KG1 (cell line): Measurements from ENCODE around the gene MSGN1.

Experiments
- DNase-seq: peaks from one replicate; lab custom pipeline; 2025; lab: John Stamatoyannopoulos, UW

The MSGN1 gene, protein sequence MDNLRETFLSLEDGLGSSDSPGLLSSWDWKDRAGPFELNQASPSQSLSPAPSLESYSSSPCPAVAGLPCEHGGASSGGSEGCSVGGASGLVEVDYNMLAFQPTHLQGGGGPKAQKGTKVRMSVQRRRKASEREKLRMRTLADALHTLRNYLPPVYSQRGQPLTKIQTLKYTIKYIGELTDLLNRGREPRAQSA

DNA sequence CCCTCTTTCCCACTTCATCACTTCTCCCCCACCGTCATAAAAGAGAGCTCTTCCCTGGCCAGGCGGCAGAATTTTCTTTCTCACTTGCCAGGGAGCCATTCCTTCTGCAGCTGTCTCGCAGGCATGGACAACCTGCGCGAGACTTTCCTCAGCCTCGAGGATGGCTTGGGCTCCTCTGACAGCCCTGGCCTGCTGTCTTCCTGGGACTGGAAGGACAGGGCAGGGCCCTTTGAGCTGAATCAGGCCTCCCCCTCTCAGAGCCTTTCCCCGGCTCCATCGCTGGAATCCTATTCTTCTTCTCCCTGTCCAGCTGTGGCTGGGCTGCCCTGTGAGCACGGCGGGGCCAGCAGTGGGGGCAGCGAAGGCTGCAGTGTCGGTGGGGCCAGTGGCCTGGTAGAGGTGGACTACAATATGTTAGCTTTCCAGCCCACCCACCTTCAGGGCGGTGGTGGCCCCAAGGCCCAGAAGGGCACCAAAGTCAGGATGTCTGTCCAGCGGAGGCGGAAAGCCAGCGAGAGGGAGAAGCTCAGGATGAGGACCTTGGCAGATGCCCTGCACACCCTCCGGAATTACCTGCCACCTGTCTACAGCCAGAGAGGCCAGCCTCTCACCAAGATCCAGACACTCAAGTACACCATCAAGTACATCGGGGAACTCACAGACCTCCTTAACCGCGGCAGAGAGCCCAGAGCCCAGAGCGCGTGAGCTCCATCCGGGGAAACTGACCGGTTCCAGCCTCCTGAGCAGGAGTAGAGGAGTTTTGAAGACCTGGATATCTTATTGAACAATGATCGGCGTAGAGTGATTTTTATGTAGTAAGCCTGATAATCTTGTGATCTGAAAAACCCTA lies at the start of gene MSGN1:
Gene MSGN1 (plus strand): TSS at position 65 of the 850 bp plus-strand sequence. CDS start 59 bp downstream, at position 124.
- DNase-seq = no peak

DNA sequence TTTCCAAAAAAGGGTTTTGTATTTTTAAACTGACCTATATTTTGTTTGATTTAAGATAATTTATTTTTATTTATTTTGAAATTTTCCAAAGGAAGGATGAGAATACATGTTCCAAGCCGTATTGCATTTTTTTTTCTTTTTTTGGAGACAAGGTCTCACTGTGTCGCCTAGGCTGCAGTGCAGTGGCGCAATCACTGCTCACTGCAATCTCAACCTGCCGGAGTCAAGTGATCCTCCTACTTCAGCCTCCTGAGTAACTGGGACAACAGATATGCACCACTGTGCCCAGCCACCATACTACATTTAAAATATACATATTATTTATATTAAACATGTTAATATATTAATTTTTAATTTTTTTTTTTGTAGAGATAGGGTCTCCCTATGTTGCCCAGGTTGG lies 47.4 kb upstream of the MSGN1 start:
- no peak for DNase-seq

DNA sequence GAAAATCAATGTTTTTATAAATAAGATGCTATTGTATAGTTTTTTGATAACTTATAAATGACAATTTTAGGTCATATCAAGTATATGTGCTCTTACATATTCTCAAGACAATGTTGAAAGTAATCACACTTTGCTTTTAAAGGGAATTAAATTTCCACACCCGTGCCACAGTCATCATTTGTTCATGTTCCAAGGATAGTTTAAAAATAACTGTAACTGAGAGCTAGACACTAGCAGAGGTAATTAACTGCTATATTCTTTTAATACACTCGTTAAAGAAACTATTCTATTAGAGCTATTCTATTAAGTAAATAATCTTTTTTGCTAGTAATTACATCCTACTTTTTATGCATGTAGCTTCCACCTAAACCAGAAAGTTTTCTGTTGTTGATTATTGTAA lies 44.3 kb upstream of the MSGN1 start:
- no peak for DNase-seq

DNA sequence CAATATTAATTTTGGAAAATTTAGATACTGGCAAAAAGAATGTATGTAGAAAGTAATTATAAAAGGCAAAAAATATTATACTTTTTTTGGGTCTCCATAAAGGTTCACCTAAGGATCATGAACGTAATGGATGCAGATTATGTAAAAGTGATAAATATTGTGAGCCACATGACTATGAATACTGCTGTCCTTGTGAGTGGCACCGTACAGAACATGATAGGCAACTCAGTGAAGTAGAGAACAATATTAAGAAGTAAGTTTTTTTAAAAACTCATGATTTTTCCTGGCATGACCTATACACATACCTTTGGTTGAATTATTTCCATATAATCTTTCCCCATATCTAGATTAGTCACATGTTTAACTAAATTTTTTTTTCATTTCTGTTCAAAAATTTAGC lies 43.7 kb upstream of the MSGN1 start:
- no peak for DNase-seq

DNA sequence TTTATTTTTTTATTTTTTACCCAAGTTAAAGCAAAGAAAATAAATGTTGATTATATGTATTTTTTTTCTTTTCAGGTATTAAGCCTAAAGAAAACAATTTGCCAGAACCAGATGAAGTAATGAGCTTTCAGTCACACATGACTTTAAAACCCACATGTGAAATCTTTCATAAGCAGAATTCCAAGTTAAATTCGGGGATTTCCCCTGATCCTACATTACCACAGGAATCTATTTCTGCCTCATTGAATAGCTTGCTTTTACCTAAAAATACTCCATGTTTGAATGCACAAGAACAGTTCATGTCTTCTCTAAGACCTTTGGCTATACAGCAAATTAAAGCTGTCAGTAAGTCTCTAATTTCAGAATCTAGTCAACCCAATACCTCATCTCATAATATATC lies 35.7 kb upstream of the MSGN1 start:
- no peak for DNase-seq

DNA sequence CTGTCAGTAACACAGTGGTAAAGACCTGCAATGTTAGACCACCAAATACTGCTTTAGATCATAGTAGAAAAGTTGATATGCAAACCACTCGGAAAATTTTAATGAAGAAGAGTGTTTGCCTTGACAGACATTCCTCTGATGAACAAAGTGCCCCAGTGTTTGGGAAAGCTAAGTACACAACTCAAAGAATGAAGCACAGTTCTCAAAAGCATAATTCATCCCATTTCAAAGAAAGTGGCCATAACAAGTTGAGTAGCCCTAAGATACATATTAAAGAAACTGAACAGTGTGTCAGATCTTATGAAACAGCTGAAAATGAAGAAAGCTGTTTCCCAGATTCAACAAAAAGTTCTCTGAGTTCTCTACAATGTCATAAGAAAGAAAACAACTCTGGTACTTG lies 34.8 kb upstream of the MSGN1 start:
- DNase-seq = no peak

DNA sequence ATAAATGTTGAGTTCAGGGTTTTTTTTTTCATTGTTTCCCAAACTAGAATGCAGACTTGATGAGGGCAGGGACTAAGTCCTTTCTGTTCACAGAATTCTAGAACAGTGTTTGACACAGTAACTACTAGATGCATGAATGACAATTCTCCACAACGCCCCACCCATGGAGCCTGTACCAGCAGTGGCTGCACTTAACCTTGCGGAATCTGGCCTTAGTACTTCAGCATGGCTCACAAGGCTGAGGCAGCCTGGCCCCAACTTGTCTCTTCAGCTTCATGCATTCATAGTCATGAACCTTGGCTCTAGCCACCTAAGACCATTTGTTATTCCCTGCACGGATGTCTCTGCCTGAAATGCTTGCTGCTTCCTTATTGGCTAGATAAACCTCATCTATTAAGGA lies 29.5 kb upstream of the MSGN1 start:
- no peak for DNase-seq

DNA sequence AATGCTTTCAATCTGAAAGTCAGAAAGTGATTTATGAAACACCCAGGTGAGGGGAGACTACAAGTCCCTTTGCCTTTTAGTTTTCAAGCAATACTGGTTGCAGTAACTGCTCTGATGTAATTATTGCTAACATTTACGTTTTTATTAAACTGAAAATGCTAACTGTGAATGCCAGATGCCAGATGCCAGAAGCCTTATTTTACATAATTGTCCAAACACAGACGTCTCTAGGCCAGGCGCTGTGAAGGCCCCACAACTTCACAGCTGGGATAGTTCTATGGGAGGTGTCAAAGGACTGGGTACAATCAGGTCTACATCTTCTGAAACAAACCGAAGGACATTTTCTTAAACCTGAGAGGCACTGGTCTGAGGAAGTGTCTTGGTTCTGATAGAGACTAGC lies 27.5 kb upstream of the MSGN1 start:
- no peak for DNase-seq

DNA sequence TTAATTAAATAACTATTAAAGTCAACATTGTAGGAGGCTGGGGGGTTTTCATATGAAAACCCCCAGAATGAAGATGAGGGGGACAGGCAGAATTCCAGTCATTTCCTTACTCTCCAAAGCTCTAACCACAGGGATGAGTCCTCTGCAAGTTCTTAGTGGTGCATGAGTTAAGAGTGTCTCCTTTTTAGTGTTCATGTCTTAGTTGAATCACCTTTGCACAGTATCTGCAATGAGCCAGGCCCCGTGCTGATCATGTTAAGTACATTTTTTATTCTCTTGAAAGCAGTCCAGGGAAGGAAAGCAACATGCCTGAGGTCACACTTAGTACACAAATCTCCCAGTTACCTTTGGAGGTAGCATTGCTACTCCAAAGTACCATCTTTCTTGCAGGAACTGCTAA lies 25.7 kb upstream of the MSGN1 start:
- no peak for DNase-seq

DNA sequence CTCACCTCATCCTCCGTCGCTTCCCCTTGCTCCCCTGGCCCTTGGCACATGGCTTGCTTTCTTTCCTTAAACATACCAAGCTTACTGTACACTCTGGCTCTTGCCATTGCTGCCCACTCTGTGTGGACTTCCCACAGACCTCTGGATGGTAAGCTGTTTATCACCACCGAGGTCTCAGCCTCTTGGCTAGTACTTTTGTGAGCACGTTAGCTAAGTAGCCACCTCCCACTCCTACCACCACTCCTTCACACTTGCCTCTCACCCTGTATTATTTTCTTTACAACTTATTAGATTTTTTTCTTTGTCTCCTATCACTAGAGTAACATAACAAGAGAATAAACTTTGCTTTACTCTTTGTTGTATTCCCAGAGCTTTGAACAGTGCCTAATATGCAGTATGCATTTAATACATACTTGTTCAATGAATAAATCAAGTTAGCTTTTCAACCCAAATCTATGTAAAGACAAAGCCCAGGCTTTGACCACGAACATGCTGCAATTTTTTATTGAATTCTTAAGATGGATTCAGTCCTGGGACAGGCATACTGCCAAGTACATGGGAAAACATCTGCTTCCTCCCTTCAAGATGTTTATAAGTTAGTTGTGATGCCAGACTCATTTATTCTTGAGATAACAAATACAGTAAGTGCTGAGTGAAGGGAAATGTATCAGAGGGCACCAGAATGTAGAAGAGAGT lies 25.0 kb upstream of the MSGN1 start:
- DNase-seq = no peak

DNA sequence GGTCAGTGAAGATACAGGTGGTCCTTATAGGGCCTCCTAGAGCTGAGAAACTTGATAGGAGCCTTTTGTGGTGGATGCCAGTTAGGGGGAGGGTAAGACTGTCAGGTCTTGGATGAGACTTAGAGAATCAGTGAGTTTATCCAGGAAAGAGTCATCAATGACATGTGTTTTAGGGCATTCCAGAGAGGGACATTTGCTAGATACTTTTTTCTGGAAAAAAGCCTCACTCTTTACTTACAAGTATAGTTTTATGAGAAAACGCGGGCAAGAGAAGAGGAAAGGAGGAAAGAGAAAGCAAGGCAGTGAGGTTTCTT lies 24.5 kb upstream of the MSGN1 start:
- no peak for DNase-seq

DNA sequence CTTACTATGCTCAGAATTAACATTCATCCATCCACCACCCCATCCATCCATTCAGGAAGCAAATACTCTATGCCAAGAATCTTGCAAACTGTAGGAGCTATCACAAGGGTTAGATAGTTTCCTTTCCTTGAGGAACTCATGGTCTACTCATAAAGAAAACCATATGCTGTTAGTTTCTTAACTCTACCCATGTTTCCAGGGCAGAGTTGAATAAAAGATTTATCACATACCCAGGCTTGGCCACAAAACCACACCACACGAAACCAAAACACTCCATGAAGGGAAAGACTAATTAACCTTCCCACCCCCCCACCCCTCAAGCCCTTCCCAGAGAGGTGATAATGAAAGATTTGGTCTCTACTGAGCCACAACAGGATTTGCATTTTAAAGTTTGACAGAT lies 23.7 kb upstream of the MSGN1 start:
- DNase-seq = no peak

DNA sequence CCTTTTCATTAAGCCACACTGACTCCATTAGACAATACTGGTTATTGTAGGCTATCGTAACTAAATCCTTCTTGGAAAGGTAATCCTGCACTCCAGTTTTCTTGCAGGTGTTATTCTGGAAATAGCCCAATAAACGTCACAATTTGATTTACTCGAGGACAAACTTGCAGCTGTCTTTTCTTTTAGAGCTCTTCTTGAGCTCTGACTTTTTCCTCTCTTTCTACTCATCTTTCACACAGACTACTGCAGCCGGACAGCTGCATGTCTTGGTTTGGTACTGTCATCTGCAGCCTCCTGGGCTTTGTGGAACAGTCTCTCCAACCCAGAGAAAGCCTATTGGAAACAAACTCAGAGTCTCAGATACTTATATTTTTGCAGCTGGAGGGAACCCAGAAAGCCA lies 23.0 kb upstream of the MSGN1 start:
- DNase-seq = no peak

DNA sequence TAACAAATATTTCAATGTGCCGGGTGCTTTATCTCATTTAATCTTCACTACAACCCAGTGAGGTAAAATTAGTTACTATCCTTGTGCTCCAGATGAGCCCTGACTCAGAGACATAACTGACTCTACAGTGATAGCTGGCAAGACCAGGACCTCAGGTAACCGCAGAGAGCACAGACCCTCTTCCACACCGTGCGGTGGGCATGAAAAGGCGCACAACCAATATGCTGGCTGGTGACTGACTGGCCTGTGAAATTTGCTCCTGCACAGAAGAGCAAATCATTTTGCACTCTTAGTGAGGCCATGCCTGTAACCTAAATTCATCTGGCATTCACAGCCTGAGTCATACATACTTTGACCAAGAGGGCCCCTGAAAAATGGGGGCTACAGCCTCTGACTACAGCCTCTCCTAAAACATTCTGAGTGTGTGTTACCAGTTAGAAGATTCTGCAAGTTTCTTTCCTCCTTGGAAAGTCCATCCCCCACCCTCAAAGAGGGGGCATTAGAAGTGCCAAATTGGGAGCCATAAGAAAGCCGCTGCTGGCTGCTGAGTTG lies 22.4 kb upstream of the MSGN1 start:
- DNase-seq = no peak

DNA sequence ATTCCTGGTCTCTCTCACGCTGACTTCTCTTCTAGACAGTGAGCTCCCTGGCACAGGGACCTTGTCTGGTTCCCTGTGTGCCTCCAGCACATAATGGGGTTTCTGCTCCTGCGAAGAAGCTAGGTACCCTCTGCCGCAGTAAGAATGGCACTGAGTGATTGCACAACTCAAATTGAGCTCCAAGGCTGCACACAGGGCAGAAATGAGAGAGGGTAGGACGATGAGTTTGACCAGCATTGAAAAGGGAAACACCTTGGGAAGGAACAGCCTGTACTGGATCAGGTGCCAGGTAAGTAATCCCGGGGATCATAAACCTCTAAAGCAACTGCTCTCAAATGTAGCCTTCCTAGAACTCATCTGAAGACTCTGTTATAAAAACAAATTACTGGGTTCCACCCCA lies 21.0 kb upstream of the MSGN1 start:
- DNase-seq = no peak

DNA sequence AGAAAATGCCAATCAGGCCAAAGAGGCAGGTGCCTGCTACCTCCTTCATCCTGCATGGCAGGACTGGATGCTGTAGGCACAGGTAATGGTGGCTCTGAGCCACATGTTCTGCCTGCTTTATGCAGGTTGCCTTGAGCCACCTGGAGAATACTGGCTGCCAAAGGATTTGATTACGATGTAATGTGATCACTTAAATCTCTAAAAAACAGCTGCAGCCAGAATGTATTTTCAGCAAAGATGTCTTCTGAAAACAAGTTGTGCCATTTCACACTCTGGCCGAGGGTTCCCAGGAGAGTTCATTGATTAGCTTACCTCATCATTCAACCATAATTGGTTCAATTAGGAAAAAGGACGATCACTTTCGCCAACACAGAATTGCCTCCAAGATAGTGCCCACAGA lies 17.9 kb upstream of the MSGN1 start:
- no peak for DNase-seq

DNA sequence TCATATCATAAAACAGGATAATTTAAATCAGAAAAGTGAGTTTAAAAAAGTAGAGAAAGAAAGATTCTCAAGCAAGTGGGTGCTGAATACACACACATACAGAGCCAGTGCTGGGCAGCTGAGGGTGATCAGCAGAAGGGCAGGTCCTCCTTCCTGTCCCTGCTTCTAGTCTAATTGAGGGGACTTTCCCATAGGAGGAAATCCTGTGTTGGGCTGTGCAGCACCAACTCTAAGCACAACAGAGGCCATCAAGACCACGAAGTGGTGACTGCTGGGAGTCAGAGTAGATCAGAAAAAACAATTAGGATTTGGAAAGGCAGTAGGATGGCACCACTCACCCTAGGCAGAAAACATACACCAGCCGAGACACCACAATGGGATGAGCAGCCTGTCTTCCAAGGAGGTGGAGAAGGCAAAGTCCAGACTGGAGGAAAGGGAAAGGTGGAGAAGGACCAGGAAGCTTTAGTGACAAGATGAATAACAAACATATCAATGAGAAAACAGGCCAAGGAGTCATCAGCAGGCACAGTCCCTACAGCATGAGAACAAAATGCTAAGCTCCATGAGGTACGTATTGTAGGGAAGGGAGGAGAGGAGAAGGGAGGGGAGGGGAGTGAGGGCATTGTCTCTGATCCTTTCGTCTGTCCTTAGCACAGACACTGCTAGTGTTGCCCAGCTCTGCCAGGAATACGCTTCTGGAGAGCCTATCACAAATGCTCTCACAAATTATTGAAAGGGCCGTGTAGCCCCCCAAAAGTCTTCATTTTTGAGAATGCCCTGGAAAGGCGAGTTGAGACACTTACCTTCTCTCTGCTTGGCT lies 16.7 kb upstream of the MSGN1 start:
- no peak for DNase-seq

DNA sequence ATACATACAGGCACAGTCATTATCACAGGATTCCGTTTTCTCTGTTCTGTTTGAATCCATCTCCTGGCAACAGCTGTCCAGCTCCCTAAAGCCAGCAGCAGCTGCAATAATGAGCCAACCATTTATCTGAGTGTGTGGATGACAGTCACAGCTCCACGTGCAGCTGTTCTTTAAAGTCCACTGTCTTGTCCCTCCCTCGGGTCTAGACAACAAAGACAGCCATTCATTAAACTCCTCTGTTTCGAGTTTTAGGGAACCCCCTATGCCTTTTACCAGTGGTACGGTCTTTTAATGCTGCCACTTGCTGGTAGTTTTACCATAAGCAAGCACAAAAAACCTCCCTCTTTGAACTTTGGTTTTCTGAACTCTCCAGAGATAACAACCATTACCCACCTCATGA lies 16.0 kb upstream of the MSGN1 start:
- no peak for DNase-seq

DNA sequence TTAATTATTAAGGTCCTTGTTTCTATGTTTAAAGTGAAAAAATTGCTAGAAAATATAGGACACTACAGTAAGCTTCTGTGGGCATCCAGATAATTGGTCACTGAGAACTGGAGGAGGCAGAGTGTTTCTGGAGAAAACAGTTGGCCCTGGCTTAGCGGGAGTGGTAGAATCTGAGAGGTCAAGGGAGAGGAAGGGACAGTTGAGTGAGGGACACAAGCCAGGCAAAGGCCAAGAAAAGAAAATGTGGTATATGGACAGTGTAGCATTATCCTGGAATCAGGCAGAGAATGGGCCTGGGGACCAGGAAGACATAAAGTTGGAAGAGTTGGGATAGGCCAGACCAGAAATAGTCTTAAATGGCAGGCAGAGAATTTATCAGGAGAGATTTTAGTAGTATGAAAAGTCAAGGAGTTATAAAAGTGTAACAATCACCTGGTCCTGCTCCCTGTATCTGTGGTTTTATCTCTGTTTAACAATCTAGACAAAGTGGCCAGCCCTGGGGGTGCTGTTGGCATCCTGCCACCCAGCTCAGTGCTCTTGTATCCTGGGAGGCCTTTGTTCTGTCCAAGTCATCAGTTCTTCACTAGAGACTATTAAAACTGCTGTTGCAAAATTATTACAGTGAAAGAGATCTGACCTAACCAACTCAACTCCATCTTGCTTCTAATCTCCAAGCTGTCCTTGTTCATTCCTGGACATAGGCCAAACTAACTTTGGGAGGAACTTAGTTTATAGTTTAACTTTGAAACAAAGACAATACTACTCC lies 15.4 kb upstream of the MSGN1 start:
- DNase-seq = no peak

DNA sequence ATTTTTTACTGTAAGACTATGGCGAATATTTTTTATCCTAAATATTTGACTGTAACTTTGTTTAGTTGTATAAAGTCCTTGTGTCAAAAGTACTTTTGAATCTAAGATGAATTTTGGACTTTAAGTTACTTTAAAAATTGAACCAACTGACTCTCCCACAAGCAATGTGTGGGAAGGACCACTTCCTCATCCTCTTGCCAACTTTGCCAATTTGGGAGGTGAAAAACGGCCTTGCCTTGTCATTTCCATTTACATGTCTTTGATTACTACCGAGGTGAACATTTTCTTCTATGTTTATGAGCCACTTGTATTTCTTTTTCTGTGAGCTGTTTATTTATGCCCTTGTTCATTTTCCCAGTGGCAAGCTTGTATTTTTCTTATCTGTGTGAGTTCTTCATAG lies 12.8 kb upstream of the MSGN1 start:
- DNase-seq = no peak

DNA sequence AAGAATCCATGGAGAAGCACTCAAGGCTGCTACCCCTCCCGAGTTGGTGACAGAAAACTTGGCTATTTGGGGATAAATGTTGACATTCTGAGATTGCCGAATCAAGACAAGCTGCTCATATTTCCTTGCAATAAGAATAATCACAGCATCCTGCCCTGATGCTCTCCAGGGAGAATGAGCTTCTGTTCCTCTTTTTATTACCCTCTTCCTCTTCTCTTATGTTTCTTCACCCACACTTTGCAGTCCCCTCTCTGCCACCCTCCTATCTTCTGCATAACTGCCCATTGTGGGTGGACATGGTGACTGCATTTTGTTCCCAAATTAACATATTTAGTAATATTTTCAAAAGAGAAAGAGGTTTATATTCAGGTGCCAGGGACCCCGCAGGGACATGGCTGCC lies 11.9 kb upstream of the MSGN1 start:
- no peak for DNase-seq

DNA sequence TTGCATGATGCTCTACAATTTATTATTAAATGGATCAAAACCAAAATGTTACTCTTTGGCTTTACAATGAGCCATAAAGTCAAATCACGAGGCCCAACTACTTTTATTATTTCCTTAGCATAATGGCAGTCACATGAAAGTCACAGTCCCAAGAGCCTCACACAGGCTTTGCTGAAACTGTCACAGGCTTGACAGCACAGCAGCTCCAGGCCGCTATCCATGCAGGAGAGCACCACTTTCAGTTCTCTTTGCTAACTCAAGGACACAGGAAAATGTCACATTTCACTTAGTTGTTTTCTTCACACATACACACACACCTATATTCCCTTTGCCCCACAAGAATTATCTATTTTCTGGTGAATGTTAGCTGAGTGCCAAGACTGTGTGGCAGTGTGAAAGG lies 11.1 kb upstream of the MSGN1 start:
- no peak for DNase-seq
